CD4-positive, alpha-beta T cell (primary cell): ENCODE measurements around the gene POTEF. TPM values are rescaled to one million over a fixed set of nuclear protein-coding genes. Genes with fewer than 3 reads are reported as not detected.
"Not testable (repeated sequence)": the region's sequence is repeated elsewhere in the genome, so short reads cannot be mapped to it uniquely, and the experiment has no call there.

Source experiments
- ATAC-seq: fragments of 200-7000 bp; cut with Tn5 transposase; one replicate; pipeline ENCODE4 v1.10.0; 2022; ENCODE audit warnings: mild to moderate bottlenecking; ENCODE audit not compliant: poor library complexity
- CTCF ChIA-PET: fragments of 350-600 bp; sonication (Branson Sonifier 250); formaldehyde crosslinking; loops from one replicate; lab custom pipeline; 2021; ENCODE audit warnings: antibody characterized with exemption, inconsistent platforms; lab: Charles Lee
- POLR2A ChIA-PET: fragments of 350-600 bp; sonication (Branson Sonifier 250); formaldehyde crosslinking; loops from one replicate; lab custom pipeline; 2021; ENCODE audit warnings: antibody characterized with exemption, inconsistent platforms; lab: Charles Lee
- DNase-seq, 14 experiments: peaks; one replicate each; pipeline ENCODE4 v3.0.0-alpha.2; 2013 to 2020; ENCODE audit warnings: mixed read lengths in 2 of 14
- H3K27ac ChIP-seq, 2 donors: one replicate each; pipeline versions ENCODE4 v1.5.1 to v1.7.0; 2013; ENCODE audit warnings: low read length in 2 of 2, low read depth in 1 of 2, mild to moderate bottlenecking in 1 of 2
- H3K27me3 ChIP-seq, 2 experiments: 1 replicate in 1 of 2; 2 replicates in 1 of 2; pipeline versions ENCODE4 v1.6.1 to v1.7.0; 2013; ENCODE audit warnings: low read length in 2 of 2, control low read depth in 1 of 2, mild to moderate bottlenecking in 1 of 2, moderate library complexity in 1 of 2; ENCODE audit not compliant: insufficient read depth in 2 of 2, control insufficient read depth in 1 of 2
- H3K36me3 ChIP-seq: one replicate; pipeline ENCODE4 v1.6.1; 2013; ENCODE audit warnings: low read length, control low read depth; ENCODE audit not compliant: insufficient read depth
- H3K4me1 ChIP-seq: one replicate; pipeline ENCODE4 v1.6.1; 2013; ENCODE audit warnings: low read length, control low read depth; ENCODE audit not compliant: insufficient read depth
- H3K4me3 ChIP-seq: one replicate; pipeline ENCODE4 v1.5.1; 2013; ENCODE audit warnings: mild to moderate bottlenecking, low read length, moderate library complexity
- H3K9me3 ChIP-seq, 2 experiments: 1 replicate in 1 of 2; 2 replicates in 1 of 2; pipeline versions ENCODE4 v1.6.1 to v1.7.0; 2013; ENCODE audit warnings: low read length in 2 of 2, mild to moderate bottlenecking in 2 of 2, control low read depth in 1 of 2, moderate library complexity in 1 of 2; ENCODE audit not compliant: control insufficient read depth in 1 of 2, insufficient read depth in 1 of 2
- H3K27ac Mint-ChIP-seq: one replicate; pipeline ENCODE4 v1.8.0; 2020; ENCODE audit warnings: mixed read lengths
- H3K27me3 Mint-ChIP-seq: one replicate; pipeline ENCODE4 v1.8.0; 2021; ENCODE audit warnings: mixed read lengths
- H3K36me3 Mint-ChIP-seq: one replicate; pipeline ENCODE4 v1.8.0; 2021; ENCODE audit warnings: low read depth, mixed read lengths
- H3K4me1 Mint-ChIP-seq: one replicate; pipeline ENCODE4 v1.8.0; 2021; ENCODE audit warnings: low read depth, mixed read lengths
- H3K4me3 Mint-ChIP-seq: one replicate; pipeline ENCODE4 v1.8.0; 2020; ENCODE audit warnings: mild to moderate bottlenecking, mixed read lengths
- H3K9me3 Mint-ChIP-seq: one replicate; pipeline ENCODE4 v1.8.0; 2020; ENCODE audit warnings: mixed read lengths
- CTCF ChIP-seq: fragments of 200-600 bp; IDR thresholded peaks from one replicate; pipeline ENCODE4 v1.8.0; 2022; ENCODE audit warnings: antibody characterized with exemption, mild to moderate bottlenecking
- intact Hi-C, 2 experiments: fragments of 100-400 bp; cut with DNase I in 1 of 2; cut with micrococcal nuclease in 1 of 2; formaldehyde crosslinking; loops; one replicate each; pipeline versions ENCODE4 v1.15.1 to v1.9.0; 2023 to 2025; cut with DNase I, micrococcal nuclease
- total RNA-seq, 174 experiments: library from RNA in 2 of 174; stranded (reverse) in 2 of 174; gene quantifications; one replicate each; pipeline ENCODE4 v1.2.3 and lab custom pipeline; 2021 to 2026

The POTEF gene
- total RNA-seq, 2 experiments from 2014 or later: not detected

- ATAC-seq (no peak), DNase-seq (no peak)
- Mint-ChIP-seq H3K4me1 (no peaks in the 10 kb centered on the region), H3K4me3 (no peak overlapping the region), H3K9me3 (no peaks in the 10 kb centered on the region), H3K36me3 (peaks cover 26% of the 10 kb centered on the region), H3K27ac (no peak overlapping the region), H3K27me3 (peaks cover 7% of the 10 kb centered on the region)
- intact Hi-C loops: no loop called here
- Histone ChIP-seq H3K27ac (no peak overlapping the region), H3K9me3 (no peaks in the 10 kb centered on the region), H3K4me1 (no peaks in the 10 kb centered on the region), H3K36me3 (peaks cover 11% of the 10 kb centered on the region), H3K4me3 (no peak overlapping the region), H3K27me3 (no peaks in the 10 kb centered on the region)
- ChIA-PET POLR2A (no interaction called here), CTCF (no interaction called here)
- no peak for TF ChIP-seq CTCF
These were observed 21.4 kb upstream of the POTEF start for GRCh38 chr2:130150181-130151144.

GRCh38 chr2:130148515-130148914 is 19.5 kb upstream of the POTEF start:
- intact Hi-C loops, H3K36me3 ChIP-seq, ATAC-seq, H3K27me3 Mint-ChIP-seq, H3K9me3 Mint-ChIP-seq, H3K9me3 ChIP-seq, H3K27ac ChIP-seq, H3K4me3 Mint-ChIP-seq, DNase-seq, CTCF ChIA-PET, H3K4me1 Mint-ChIP-seq, H3K27me3 ChIP-seq, H3K27ac Mint-ChIP-seq, POLR2A ChIA-PET, H3K4me3 ChIP-seq, H3K4me1 ChIP-seq: not testable (repeated sequence)
- H3K36me3 Mint-ChIP-seq: peaks cover 10% of the 10 kb centered on the region

- peak; percentile 19 to 76 (median 48) for DNase-seq
- H3K9me3 Mint-ChIP-seq, intact Hi-C loops, H3K4me1 Mint-ChIP-seq, H3K27ac Mint-ChIP-seq, H3K9me3 ChIP-seq, H3K36me3 ChIP-seq, POLR2A ChIA-PET, H3K27me3 ChIP-seq, CTCF ChIA-PET, H3K4me1 ChIP-seq, H3K27ac ChIP-seq, H3K36me3 Mint-ChIP-seq: not testable (repeated sequence)
- ATAC-seq: peak; percentile 80
- Mint-ChIP-seq H3K4me3 (peak within 1 kb of the TSS; percentile 71), H3K27me3 (peaks cover 14% of the 10 kb centered on the region)
- peak within 1 kb of the TSS; percentile 43 for H3K4me3 ChIP-seq
These were observed 16.0 kb upstream of the POTEF start, which contains the start of gene CCDC74B for GRCh38 chr2:130145006-130145414. Gene CCDC74B (minus strand): TSS chr2:130145112. CDS start chr2:130144996, 116 bp downstream.

GRCh38 chr2:130143266-130144039 is 14.4 kb upstream of the POTEF start:
- POLR2A ChIA-PET, H3K4me1 ChIP-seq, H3K36me3 ChIP-seq, H3K9me3 ChIP-seq, H3K4me1 Mint-ChIP-seq, H3K27ac ChIP-seq, H3K27ac Mint-ChIP-seq, H3K27me3 ChIP-seq, CTCF ChIA-PET, DNase-seq, H3K9me3 Mint-ChIP-seq, H3K4me3 ChIP-seq, H3K36me3 Mint-ChIP-seq, intact Hi-C loops: not testable (repeated sequence)
- ATAC-seq: peak; percentile 15
- Mint-ChIP-seq H3K4me3 (peak overlapping the region; percentile 74), H3K27me3 (peaks cover 14% of the 10 kb centered on the region)

GRCh38 chr2:130142396-130143265 is 13.6 kb upstream of the POTEF start:
- H3K4me1 Mint-ChIP-seq, H3K36me3 ChIP-seq, H3K27ac Mint-ChIP-seq, H3K27me3 ChIP-seq, H3K9me3 ChIP-seq, POLR2A ChIA-PET, DNase-seq, H3K9me3 Mint-ChIP-seq, H3K27ac ChIP-seq, intact Hi-C loops, H3K36me3 Mint-ChIP-seq, H3K4me1 ChIP-seq, H3K4me3 ChIP-seq, CTCF ChIA-PET, ATAC-seq: not testable (repeated sequence)
- Mint-ChIP-seq H3K4me3 (peak overlapping the region; percentile 74), H3K27me3 (peaks cover 14% of the 10 kb centered on the region)
